GM12878 (cell line): ENCODE results near the gene CENPH.

Experiments used
- CREM ChIP-seq: IDR thresholded peaks from 2 replicates; pipeline ENCODE4 v1.6.1; 2014; ENCODE audit warnings: antibody characterized with exemption, low read depth
- CTCF ChIP-seq, 3 experiments: IDR thresholded peaks in 2 of 3; conservative IDR thresholded peaks in 1 of 3; 2 replicates each; pipeline ENCODE4 v1.5.1; 2011; ENCODE audit warnings: low read depth in 3 of 3, low read length in 3 of 3, mild to moderate bottlenecking in 3 of 3, control low read depth in 2 of 3, moderate library complexity in 2 of 3, inconsistent platforms in 1 of 3, mixed read lengths in 1 of 3; ENCODE audit not compliant: control insufficient read depth in 2 of 3, insufficient read depth in 1 of 3; ENCODE audit errors: extremely low read depth in 1 of 3
- EP300 ChIP-seq, 2 experiments: fragments of 150-350 bp in 1 of 2; IDR thresholded peaks; 2 replicates each; pipeline ENCODE4 v1.6.1; 2011 to 2012; ENCODE audit warnings: low read depth in 2 of 2, low read length in 2 of 2, borderline replicate concordance in 1 of 2, improper control_type of control experiment in 1 of 2, inconsistent platforms in 1 of 2; ENCODE audit not compliant: control insufficient read depth in 1 of 2
- MAX ChIP-seq: IDR thresholded peaks from 2 replicates; pipeline ENCODE4 v1.6.1; 2012; ENCODE audit warnings: low read depth, low read length, improper control_type of control experiment
- MYC ChIP-seq: IDR thresholded peaks from 2 replicates; pipeline ENCODE4 v1.6.1; 2011; ENCODE audit warnings: mild to moderate bottlenecking, low read length, moderate library complexity, inconsistent platforms; ENCODE audit not compliant: insufficient read depth, insufficient replicate concordance, insufficient read length, severe bottlenecking
- NFYB ChIP-seq: IDR thresholded peaks from 2 replicates; pipeline ENCODE4 v1.6.1; 2011; ENCODE audit warnings: low read depth, mild to moderate bottlenecking, low read length, improper control_type of control experiment, moderate library complexity; ENCODE audit not compliant: insufficient read depth
- NRF1 ChIP-seq: conservative IDR thresholded peaks from 2 replicates; pipeline ENCODE4 v1.6.1; 2011; ENCODE audit warnings: mild to moderate bottlenecking, low read depth, low read length, improper control_type of control experiment
- RAD21 ChIP-seq: IDR thresholded peaks from 2 replicates; pipeline ENCODE4 v1.6.1; 2011; ENCODE audit warnings: mild to moderate bottlenecking, low read depth, low read length, moderate library complexity; ENCODE audit not compliant: insufficient read depth
- SP1 ChIP-seq: IDR thresholded peaks from one replicate; pipeline ENCODE4 v1.6.1; 2011; ENCODE audit warnings: low read depth, low read length
- USF1 ChIP-seq: IDR thresholded peaks from 2 replicates; pipeline ENCODE4 v1.6.1; 2011; ENCODE audit warnings: borderline replicate concordance, low read depth, mild to moderate bottlenecking, moderate library complexity, mixed read lengths, low read length; ENCODE audit not compliant: insufficient read depth; ENCODE audit errors: extremely low read length
- ZNF274 ChIP-seq: IDR thresholded peaks from one replicate; pipeline ENCODE4 v1.8.0; 2011; ENCODE audit not compliant: insufficient read length, insufficient read depth

- TF ChIP-seq CTCF (IDR thresholded peaks at IDR 0.05 in 2 of 3, conservative IDR thresholded peaks at IDR 0.05 in 1 of 3; ENCODE audit: control insufficient read depth in 2 of 3, extremely low read depth in 1 of 3, insufficient read depth in 1 of 3, low read depth in 3 of 3, low read length in 3 of 3) (no peak), RAD21 (no peak), USF1 (no peak), NRF1 (no peak), CREM (no peak), MYC (no peak), NFYB (no peak), ZNF274 (no peak), EP300 (IDR thresholded peaks at IDR 0.05; ENCODE audit: borderline replicate concordance in 1 of 2, control insufficient read depth in 1 of 2, low read depth in 2 of 2, low read length in 2 of 2) (no peak), SP1 (no peak), MAX (no peak)
Measured at GRCh38 chr5:69225860-69226259, 36.5 kb downstream of the CENPH start.
